Ascending aorta (tissue), 2 donors: ENCODE measurements around the gene ADA. TPM values are rescaled to one million over a fixed set of nuclear protein-coding genes. Genes with fewer than 3 reads are reported as not detected.

Source experiments
- DNase-seq, 2 donors: peaks; one replicate each; pipeline ENCODE4 v3.0.0-alpha.2; 2019; ENCODE audit warnings: low spot score in 2 of 2
- H3K27ac ChIP-seq, 2 donors: fragments of 200-600 bp; sonication (generic); one replicate each; pipeline ENCODE4 v1.5.1; 2016 to 2017; ENCODE audit warnings: mild to moderate bottlenecking in 1 of 2
- H3K27me3 ChIP-seq: fragments of 200-600 bp; sonication (generic); one replicate; pipeline ENCODE4 v1.5.1; 2017
- H3K36me3 ChIP-seq, 2 donors: fragments of 200-600 bp; sonication (generic); one replicate each; pipeline ENCODE4 v1.5.1; 2016
- H3K4me1 ChIP-seq, 2 donors: fragments of 200-600 bp; sonication (generic); one replicate each; pipeline ENCODE4 v1.5.1; 2016 to 2017; ENCODE audit warnings: mild to moderate bottlenecking in 1 of 2
- H3K4me3 ChIP-seq, 2 donors: fragments of 200-600 bp; sonication (generic); one replicate each; pipeline ENCODE4 v1.5.1; 2016 to 2017; ENCODE audit warnings: mild to moderate bottlenecking in 1 of 2
- H3K9me3 ChIP-seq, 2 donors: fragments of 200-600 bp; sonication (generic); one replicate each; pipeline ENCODE4 v1.5.1; 2016
- intact Hi-C: fragments of 100-400 bp; cut with DNase I; formaldehyde crosslinking; loops from one replicate; pipeline ENCODE4 v1.15.1; 2023
- total RNA-seq: library from RNA; depleted of rRNA; stranded (reverse); fragments of >200 nt; gene quantifications from one replicate; pipeline ENCODE4 v1.1.0, GENCODE V29; 2016
- TF ChIP-seq, protein P1 (sequence below), 3 experiments: fragments of 200-600 bp in 2 of 3; fragments of 450-650 bp in 1 of 3; sonication (generic) in 2 of 3; IDR thresholded peaks; one replicate each; pipeline ENCODE4 v1.5.1; 2016 to 2019; ENCODE audit warnings: antibody characterized with exemption in 3 of 3, mild to moderate bottlenecking in 1 of 3, moderate library complexity in 1 of 3

The ADA gene
- total RNA-seq, 1 donor from 2014 or later, result 0.75 TPM

DNA sequence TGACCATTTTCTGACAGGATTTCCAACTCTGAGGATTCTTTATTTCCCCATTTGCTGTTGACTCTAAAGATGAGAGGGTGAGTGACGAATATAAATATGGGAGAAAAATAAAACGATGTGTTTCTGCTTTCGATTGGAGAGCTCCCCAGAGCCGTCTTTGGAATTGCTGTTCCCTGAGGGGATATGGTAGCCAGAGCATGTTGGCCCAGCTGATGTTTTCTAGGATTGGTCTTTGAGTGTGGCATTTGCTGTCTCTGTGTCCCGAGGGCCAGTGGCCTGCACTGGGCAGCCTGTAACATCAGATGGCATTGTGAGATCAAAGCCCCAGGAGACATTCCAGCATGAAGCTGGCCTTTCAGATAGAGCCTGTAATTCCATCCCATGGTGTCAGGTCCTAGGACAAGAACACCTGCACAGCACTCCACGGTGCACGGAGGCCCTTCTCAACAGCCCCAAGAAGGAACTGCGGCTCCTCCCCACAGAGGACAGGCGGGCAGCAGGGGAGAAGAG lies 42.4 kb downstream of the ADA start:
- peak overlapping the region; percentile 15 to 51 for H3K4me3 ChIP-seq
- H3K27me3 ChIP-seq, result no peaks in the 10 kb centered on the region
- no peaks in the 10 kb centered on the region for H3K36me3 ChIP-seq
- intact Hi-C loops, result no loop called here
- TF ChIP-seq, protein P1, sequence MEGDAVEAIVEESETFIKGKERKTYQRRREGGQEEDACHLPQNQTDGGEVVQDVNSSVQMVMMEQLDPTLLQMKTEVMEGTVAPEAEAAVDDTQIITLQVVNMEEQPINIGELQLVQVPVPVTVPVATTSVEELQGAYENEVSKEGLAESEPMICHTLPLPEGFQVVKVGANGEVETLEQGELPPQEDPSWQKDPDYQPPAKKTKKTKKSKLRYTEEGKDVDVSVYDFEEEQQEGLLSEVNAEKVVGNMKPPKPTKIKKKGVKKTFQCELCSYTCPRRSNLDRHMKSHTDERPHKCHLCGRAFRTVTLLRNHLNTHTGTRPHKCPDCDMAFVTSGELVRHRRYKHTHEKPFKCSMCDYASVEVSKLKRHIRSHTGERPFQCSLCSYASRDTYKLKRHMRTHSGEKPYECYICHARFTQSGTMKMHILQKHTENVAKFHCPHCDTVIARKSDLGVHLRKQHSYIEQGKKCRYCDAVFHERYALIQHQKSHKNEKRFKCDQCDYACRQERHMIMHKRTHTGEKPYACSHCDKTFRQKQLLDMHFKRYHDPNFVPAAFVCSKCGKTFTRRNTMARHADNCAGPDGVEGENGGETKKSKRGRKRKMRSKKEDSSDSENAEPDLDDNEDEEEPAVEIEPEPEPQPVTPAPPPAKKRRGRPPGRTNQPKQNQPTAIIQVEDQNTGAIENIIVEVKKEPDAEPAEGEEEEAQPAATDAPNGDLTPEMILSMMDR (IDR thresholded peaks at IDR 0.05), result no peak
- H3K9me3 ChIP-seq, result no peaks in the 10 kb centered on the region
- H3K27ac ChIP-seq, result peak overlapping the region; percentile 83 to 88
- DNase-seq, result no peak
- peaks cover 0 to 13% of the 10 kb centered on the region in 2 donors for H3K4me1 ChIP-seq

DNA sequence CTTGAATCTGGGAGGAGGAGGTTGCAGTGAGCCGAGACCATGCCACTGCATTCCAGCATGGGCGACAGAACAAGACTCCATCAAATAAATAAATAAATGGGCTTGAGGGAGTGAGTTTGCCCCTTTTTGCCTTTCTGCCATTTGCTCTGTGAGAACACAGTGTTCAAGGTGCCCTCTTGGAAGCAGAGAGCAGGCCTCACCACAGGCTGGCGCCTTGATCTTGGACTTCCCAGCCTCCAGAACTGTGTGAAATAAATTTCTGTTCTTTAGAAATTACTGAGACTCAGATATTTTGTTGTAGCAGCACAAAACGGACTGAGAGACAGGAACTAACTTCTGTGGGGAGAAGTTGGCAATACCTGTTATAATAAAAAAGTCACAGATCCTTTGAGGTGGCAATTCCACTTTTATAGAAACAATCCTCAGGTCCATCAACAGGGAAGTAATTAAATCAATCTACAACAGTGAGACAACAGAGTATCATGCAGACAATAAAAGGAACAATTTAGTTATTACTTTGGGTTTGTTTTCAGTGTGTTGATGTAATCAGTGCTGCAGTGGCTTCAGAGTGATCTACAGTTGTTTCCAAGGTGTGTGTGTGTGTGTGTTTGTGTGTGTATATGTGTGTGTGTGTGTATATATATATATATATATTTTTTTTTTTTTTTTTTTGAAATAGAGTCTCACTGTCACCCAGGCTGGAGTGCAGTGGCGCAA lies 44.6 kb downstream of the ADA start:
- H3K9me3 ChIP-seq, result no peaks in the 10 kb centered on the region
- no peaks in the 10 kb centered on the region for H3K27me3 ChIP-seq
- no peak overlapping the region for H3K4me3 ChIP-seq
- no peak for DNase-seq
- H3K36me3 ChIP-seq, result no peaks in the 10 kb centered on the region
- TF ChIP-seq, protein P1 (IDR thresholded peaks at IDR 0.05), result no peak
- H3K27ac ChIP-seq, result no peak overlapping the region
- intact Hi-C loops, result no loop called here
- peaks cover 6 to 26% of the 10 kb centered on the region in 2 donors for H3K4me1 ChIP-seq

DNA sequence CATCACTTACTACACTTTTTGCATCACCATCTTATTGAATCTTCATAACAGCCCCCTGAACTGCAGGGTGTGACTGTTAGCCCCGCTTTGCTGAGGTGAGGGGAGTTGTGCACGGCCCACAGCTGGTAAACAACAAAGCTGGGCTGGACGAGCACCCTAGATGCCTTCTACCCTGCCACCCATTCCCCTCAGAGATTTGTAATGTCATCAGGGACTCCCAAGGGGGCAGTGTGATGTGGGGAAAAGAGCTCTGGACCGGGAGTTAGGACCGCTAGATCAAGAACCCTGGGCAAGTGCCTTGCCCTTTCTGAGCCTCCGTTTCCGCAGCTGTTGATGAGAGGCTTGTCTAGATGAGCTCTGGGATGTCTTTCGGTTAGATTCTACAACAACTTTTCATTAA lies 48.2 kb downstream of the ADA start:
- H3K4me3 ChIP-seq, result no peak overlapping the region
- H3K4me1 ChIP-seq, result peaks cover 30 to 48% of the 10 kb centered on the region in 2 donors
- intact Hi-C loops, result loop anchor here (5.0 kb wide), 2 partner anchors 144 to 391 kb away; partner anchors contain the start of genes KCNK15 and OSER1
- TF ChIP-seq, protein P1 (IDR thresholded peaks at IDR 0.05), result no peak
- H3K9me3 ChIP-seq, result no peaks in the 10 kb centered on the region
- H3K27ac ChIP-seq, result peak overlapping the region; percentile 97
- H3K27me3 ChIP-seq, result no peaks in the 10 kb centered on the region
- no peak for DNase-seq
- no peaks in the 10 kb centered on the region for H3K36me3 ChIP-seq

DNA sequence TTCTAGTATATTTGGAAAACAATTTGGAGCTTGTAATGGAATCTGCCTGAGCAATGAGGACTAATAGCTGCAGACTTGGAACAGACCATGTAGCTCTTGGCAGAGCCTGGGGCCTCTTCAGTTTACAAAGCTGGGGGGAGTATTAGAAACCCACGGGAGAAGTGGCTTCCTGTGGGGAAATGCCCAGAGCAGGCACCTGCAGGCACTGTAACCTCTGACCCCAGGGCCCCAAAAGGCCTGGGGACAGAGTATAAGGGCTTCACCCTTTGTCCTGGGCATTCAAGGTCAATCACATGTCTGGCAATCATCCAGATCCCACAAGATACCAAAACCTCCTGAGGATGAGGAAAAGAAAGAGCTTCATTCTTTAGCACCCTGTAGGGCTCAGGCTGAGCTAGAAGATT lies 49.7 kb downstream of the ADA start:
- Histone ChIP-seq H3K27me3 (no peaks in the 10 kb centered on the region), H3K9me3 (no peaks in the 10 kb centered on the region), H3K36me3 (no peaks in the 10 kb centered on the region), H3K4me1 (peaks cover 37 to 62% of the 10 kb centered on the region in 2 donors), H3K4me3 (no peak overlapping the region), H3K27ac (peak overlapping the region; percentile 97)
- intact Hi-C loops, result loop anchor here (2.0 to 5.0 kb wide), 5 partner anchors 15 to 390 kb away; partner anchors contain the start of genes KCNK15, OSER1 and SERINC3
- TF ChIP-seq, protein P1 (IDR thresholded peaks at IDR 0.05), result no peak
- DNase-seq, result peak in 1 of 2 donors; percentile 92

DNA sequence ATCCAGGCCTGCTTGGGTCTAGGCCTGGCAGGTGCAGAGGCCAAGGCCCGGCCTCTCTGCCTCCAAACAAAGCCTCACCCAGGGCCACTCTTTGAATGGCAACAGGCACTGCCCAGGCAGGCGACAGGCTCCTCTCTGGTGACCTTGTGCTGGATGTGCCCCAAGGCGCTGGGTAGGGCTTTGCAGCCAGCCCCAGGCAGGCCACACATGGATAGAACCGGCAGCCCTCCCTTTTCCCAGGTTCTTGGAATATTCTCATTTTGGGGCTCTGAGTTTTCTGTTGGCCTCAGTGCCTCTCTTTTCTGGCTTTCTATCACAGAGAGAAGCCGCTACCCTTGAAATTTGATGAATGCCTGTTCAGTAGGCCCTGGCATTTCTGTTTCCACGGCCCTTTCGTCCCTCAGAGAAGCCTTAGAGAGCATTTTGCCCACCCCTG lies 50.2 kb downstream of the ADA start:
- no peak for DNase-seq
- H3K9me3 ChIP-seq, result no peaks in the 10 kb centered on the region
- TF ChIP-seq, protein P1 (IDR thresholded peaks at IDR 0.05), result no peak
- peaks cover 37 to 67% of the 10 kb centered on the region in 2 donors for H3K4me1 ChIP-seq
- intact Hi-C loops, result loop anchor here (2.0 to 5.0 kb wide), 5 partner anchors 14 to 389 kb away; partner anchors contain the start of genes KCNK15, OSER1 and SERINC3
- H3K27ac ChIP-seq, result peak overlapping the region; percentile 97
- H3K36me3 ChIP-seq, result no peaks in the 10 kb centered on the region
- no peaks in the 10 kb centered on the region for H3K27me3 ChIP-seq
- H3K4me3 ChIP-seq, result peak overlapping the region in 1 of 2 donors; percentile 46
